ENCODE results near the gene HAO1.

GRCh38 chr20:7879883-7880282 is 60.4 kb downstream of the HAO1 start:
- TF ChIP-seq CTCF (IDR thresholded peaks at IDR 0.05) (no peak), POLR2A (IDR thresholded peaks at IDR 0.05) (no peak)

All from adrenal gland (tissue), 5 donors.